Endodermal cell (in vitro differentiated cells): ENCODE results near the gene FEM1B. TPM values are rescaled to one million over a fixed set of nuclear protein-coding genes. Genes with fewer than 3 reads are reported as not detected.

Experiments used
- DNase-seq: peaks from one replicate; pipeline ENCODE4 v3.0.0-alpha.2; 2017
- H3K27ac ChIP-seq: 2 replicates; pipeline ENCODE4 v1.5.1; 2013; ENCODE audit warnings: mild to moderate bottlenecking, low read depth, low read length, moderate library complexity
- H3K27me3 ChIP-seq: 2 replicates; pipeline ENCODE4 v1.6.1; 2013; ENCODE audit warnings: mild to moderate bottlenecking, low read length, moderate library complexity; ENCODE audit not compliant: insufficient read depth, control insufficient read depth, poor library complexity, severe bottlenecking
- H3K36me3 ChIP-seq: 2 replicates; pipeline ENCODE4 v1.7.0; 2013; ENCODE audit warnings: mild to moderate bottlenecking, low read length, moderate library complexity; ENCODE audit not compliant: control insufficient read depth, insufficient read depth
- H3K4me1 ChIP-seq: one replicate; pipeline ENCODE4 v1.7.0; 2013; ENCODE audit warnings: low read length; ENCODE audit not compliant: control insufficient read depth, insufficient read depth
- H3K4me3 ChIP-seq: 2 replicates; pipeline ENCODE4 v1.5.1; 2013; ENCODE audit warnings: mild to moderate bottlenecking, low read length, moderate library complexity
- H3K9ac ChIP-seq: 2 replicates; pipeline ENCODE4 v1.6.1; 2013; ENCODE audit warnings: mild to moderate bottlenecking, low read length, moderate library complexity; ENCODE audit not compliant: poor library complexity, severe bottlenecking; ENCODE audit errors: extremely low read depth
- H3K9me3 ChIP-seq: 2 replicates; pipeline ENCODE4 v1.6.1; 2013; ENCODE audit warnings: mild to moderate bottlenecking, low read length, moderate library complexity; ENCODE audit not compliant: control insufficient read depth
- H3K27ac Mint-ChIP-seq: 2 replicates; pipeline ENCODE4 v1.8.0; 2020; ENCODE audit warnings: mixed read lengths
- H3K27me3 Mint-ChIP-seq: 2 replicates; pipeline ENCODE4 v1.8.0; 2021; ENCODE audit warnings: mild to moderate bottlenecking, mixed read lengths; ENCODE audit not compliant: insufficient read depth
- H3K36me3 Mint-ChIP-seq: 2 replicates; pipeline ENCODE4 v1.8.0; 2020; ENCODE audit warnings: low read depth, mixed read lengths
- H3K4me1 Mint-ChIP-seq: 2 replicates; pipeline ENCODE4 v1.8.0; 2020; ENCODE audit warnings: mixed read lengths
- H3K4me3 Mint-ChIP-seq: 2 replicates; pipeline ENCODE4 v1.8.0; 2020; ENCODE audit warnings: mild to moderate bottlenecking, moderate library complexity, mixed read lengths
- H3K9me3 Mint-ChIP-seq: 2 replicates; pipeline ENCODE4 v1.8.0; 2020; ENCODE audit warnings: mild to moderate bottlenecking, mixed read lengths
- CTCF ChIP-seq: fragments of 200-600 bp; sonication (generic); conservative IDR thresholded peaks from 2 replicates; pipeline ENCODE4 v1.5.0; 2021; ENCODE audit warnings: antibody characterized with exemption, mild to moderate bottlenecking
- WGBS, 2 experiments: methylation state at CpG; one replicate each; pipeline versions ENCODE4 v1.1.5 to v1.1.7; 2013; ENCODE audit warnings: missing lambda C conversion rate in 2 of 2, mixed read lengths in 1 of 2; ENCODE audit not compliant: insufficient coverage in 1 of 2, insufficient read length in 1 of 2; 5-methylcytosine and 5-hydroxymethylcytosine counted together
- total RNA-seq, 2 donors: library from RNA; stranded (reverse); fragmentation: NEBNext Ultra II Directional in 1 of 2; extraction: Animal tissue kit (Norgen Biotek cat#: 25700) in 1 of 2; gene quantifications; 2 replicates in 1 of 2; 3 replicates in 1 of 2; pipeline ENCODE4 v1.2.1, GENCODE V29; 2021

FEM1B gene
- total RNA-seq, 2 donors from 2014 or later: 65.4 to 67.9 TPM

GRCh38 chr15:68235022-68235421 lies 42.5 kb upstream of the FEM1B start:
- peaks cover 10% of the 10 kb centered on the region for H3K27me3 Mint-ChIP-seq
- H3K4me3 ChIP-seq: no peak overlapping the region
- no peaks in the 10 kb centered on the region for H3K27me3 ChIP-seq
- H3K27ac ChIP-seq: no peak overlapping the region
- no peak overlapping the region for H3K4me3 Mint-ChIP-seq
- H3K4me1 ChIP-seq: peaks cover 8% of the 10 kb centered on the region
- no peaks in the 10 kb centered on the region for H3K36me3 Mint-ChIP-seq
- TF ChIP-seq CTCF: no peak
- H3K9me3 ChIP-seq: no peaks in the 10 kb centered on the region
- H3K9ac ChIP-seq: no peak overlapping the region
- peaks cover 16% of the 10 kb centered on the region for H3K4me1 Mint-ChIP-seq
- H3K36me3 ChIP-seq: no peaks in the 10 kb centered on the region
- H3K9me3 Mint-ChIP-seq: no peaks in the 10 kb centered on the region
- H3K27ac Mint-ChIP-seq: no peak overlapping the region
- no peak for DNase-seq
- WGBS, 2 experiments: 88 to 93% methylated on average over 4 of the region's 4 CpGs

GRCh38 chr15:68239025-68239424 lies 38.5 kb upstream of the FEM1B start:
- Mint-ChIP-seq H3K4me1 (peaks cover 15% of the 10 kb centered on the region), H3K27ac (no peak overlapping the region), H3K4me3 (no peak overlapping the region), H3K9me3 (peaks cover 8% of the 10 kb centered on the region), H3K36me3 (no peaks in the 10 kb centered on the region), H3K27me3 (no peaks in the 10 kb centered on the region)
- Histone ChIP-seq H3K27me3 (no peaks in the 10 kb centered on the region), H3K27ac (no peak overlapping the region), H3K4me3 (no peak overlapping the region), H3K4me1 (peaks cover 4% of the 10 kb centered on the region), H3K9me3 (no peaks in the 10 kb centered on the region), H3K36me3 (no peaks in the 10 kb centered on the region), H3K9ac (no peak overlapping the region)
- TF ChIP-seq CTCF: no peak
- no peak for DNase-seq

GRCh38 chr15:68241088-68241935 lies 36.2 kb upstream of the FEM1B start:
- no peaks in the 10 kb centered on the region for H3K4me1 ChIP-seq
- peak; percentile 57 for DNase-seq

More at GRCh38 chr15:68241088-68241935, 36.2 kb upstream of the FEM1B start:
- H3K27ac Mint-ChIP-seq: peak overlapping the region; percentile 45
- no peaks in the 10 kb centered on the region for H3K36me3 ChIP-seq
- 76 to 77% methylated on average over 4 to 5 of the region's 5 CpGs for WGBS, 2 experiments
- H3K9me3 ChIP-seq: peaks cover 8% of the 10 kb centered on the region
- H3K4me3 ChIP-seq: no peak overlapping the region
- H3K27ac ChIP-seq: no peak overlapping the region
- H3K4me1 Mint-ChIP-seq: peaks cover 9% of the 10 kb centered on the region
- no peaks in the 10 kb centered on the region for H3K27me3 Mint-ChIP-seq
- H3K9ac ChIP-seq: no peak overlapping the region
- TF ChIP-seq CTCF: no peak
- peaks cover 5% of the 10 kb centered on the region for H3K36me3 Mint-ChIP-seq
- H3K27me3 ChIP-seq: no peaks in the 10 kb centered on the region
- peaks cover 16% of the 10 kb centered on the region for H3K9me3 Mint-ChIP-seq
- no peak overlapping the region for H3K4me3 Mint-ChIP-seq
